ENCODE measurements around the gene SGMS1. TPM values are rescaled to one million over a fixed set of nuclear protein-coding genes. Genes with fewer than 3 reads are reported as not detected.
A peak's percentile ranks its signal among the peaks of the same experiment; 100 is the strongest.

SGMS1 gene
- total RNA-seq, 1 donor from 2014 or later, result 24.1 TPM

DNA sequence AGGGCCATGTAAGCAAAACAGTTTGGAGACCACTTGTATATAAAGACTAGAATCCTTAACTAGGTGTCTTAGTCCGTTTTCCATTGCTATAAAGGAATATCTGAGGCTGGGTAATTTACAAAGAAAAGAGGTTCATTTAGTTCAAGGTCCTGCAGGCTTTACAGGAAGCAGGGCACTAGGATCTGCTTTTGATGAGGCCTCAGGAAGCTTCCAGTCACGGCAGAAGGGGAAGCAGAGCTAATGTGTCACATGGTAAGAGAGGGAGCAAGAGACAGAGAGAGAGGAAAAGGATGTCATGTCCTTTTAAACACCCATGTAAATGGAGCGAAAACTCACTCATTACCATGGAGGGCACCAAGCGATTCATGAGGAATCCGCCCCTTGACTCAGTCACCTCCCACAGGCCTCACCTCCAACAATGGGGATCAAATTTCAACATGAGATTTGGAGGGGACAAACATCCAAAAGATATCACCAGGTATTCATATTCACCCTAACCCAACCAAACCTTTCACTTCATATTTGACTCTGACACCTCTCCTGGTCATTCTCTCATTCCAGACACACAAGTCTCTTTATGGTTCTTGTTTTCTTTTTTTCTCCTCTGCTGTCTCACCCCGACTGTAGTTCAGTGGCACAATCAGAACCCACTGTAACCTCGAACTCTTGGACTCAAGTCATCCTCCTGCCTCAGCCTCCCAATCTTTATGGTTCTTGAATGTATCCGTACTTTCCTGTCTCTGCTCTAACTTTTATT, 342.4 kb downstream of the SGMS1 start:
- H3K36me3 Mint-ChIP-seq (ENCODE audit: unreplicated experiment), result no peaks in the 10 kb centered on the region
- DNase-seq, result no peak
- H3K27me3 Mint-ChIP-seq (ENCODE audit: unreplicated experiment), result no peaks in the 10 kb centered on the region
- no peak overlapping the region for H3K4me3 Mint-ChIP-seq (ENCODE audit: unreplicated experiment)
- peaks cover 2% of the 10 kb centered on the region for H3K4me1 Mint-ChIP-seq (ENCODE audit: low read depth, unreplicated experiment)
- no peaks in the 10 kb centered on the region for H3K9me3 Mint-ChIP-seq (ENCODE audit: unreplicated experiment)
- TF ChIP-seq, protein P1, sequence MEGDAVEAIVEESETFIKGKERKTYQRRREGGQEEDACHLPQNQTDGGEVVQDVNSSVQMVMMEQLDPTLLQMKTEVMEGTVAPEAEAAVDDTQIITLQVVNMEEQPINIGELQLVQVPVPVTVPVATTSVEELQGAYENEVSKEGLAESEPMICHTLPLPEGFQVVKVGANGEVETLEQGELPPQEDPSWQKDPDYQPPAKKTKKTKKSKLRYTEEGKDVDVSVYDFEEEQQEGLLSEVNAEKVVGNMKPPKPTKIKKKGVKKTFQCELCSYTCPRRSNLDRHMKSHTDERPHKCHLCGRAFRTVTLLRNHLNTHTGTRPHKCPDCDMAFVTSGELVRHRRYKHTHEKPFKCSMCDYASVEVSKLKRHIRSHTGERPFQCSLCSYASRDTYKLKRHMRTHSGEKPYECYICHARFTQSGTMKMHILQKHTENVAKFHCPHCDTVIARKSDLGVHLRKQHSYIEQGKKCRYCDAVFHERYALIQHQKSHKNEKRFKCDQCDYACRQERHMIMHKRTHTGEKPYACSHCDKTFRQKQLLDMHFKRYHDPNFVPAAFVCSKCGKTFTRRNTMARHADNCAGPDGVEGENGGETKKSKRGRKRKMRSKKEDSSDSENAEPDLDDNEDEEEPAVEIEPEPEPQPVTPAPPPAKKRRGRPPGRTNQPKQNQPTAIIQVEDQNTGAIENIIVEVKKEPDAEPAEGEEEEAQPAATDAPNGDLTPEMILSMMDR (IDR thresholded peaks at IDR 0.05; ENCODE audit: partially characterized antibody, unreplicated experiment), result no peak
- no peak overlapping the region for H3K27ac Mint-ChIP-seq (ENCODE audit: unreplicated experiment)

DNA sequence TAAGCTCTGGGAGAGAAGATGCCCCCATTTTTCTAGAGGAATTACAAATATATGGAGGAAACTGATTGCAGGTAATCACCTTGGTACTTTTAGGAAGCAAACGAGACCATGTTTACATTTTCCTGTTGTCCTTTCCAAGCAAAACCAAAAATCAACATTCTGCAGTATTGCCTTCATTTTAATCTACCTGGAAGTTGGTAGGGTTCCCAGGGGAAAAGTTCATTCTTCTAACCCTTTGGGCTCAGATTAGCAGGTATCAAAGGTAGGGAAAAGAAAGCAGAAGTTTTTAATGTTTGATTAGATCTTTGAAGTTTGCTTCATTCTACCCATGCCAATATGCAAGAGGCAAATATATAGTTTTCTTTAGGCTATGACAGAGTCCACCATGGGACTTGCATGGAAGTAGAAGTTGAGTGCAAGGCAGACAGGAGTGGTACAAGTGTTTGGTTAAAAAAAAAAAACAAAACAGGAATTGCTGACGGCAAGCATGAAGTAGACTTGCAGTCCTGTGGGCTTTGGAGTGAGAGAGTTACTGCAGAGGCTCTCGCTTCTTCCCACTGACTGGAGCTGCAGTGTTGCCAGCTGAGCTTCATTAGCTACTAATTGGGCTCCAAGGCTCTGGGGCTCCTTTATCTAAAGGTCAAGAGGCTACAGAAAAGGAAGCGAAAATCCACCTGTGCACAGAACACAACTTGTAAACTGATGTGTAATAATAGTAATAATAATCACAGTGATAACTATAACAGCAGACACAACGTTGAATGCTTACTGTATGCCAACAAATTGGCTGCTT, 343.5 kb downstream of the SGMS1 start:
- no peak for DNase-seq
- H3K4me1 Mint-ChIP-seq (ENCODE audit: low read depth, unreplicated experiment), result peaks cover 2% of the 10 kb centered on the region
- no peak overlapping the region for H3K27ac Mint-ChIP-seq (ENCODE audit: unreplicated experiment)
- no peaks in the 10 kb centered on the region for H3K9me3 Mint-ChIP-seq (ENCODE audit: unreplicated experiment)
- H3K36me3 Mint-ChIP-seq (ENCODE audit: unreplicated experiment), result no peaks in the 10 kb centered on the region
- H3K27me3 Mint-ChIP-seq (ENCODE audit: unreplicated experiment), result no peaks in the 10 kb centered on the region
- H3K4me3 Mint-ChIP-seq (ENCODE audit: unreplicated experiment), result no peak overlapping the region
- TF ChIP-seq, protein P1 (IDR thresholded peaks at IDR 0.05; ENCODE audit: partially characterized antibody, unreplicated experiment), result no peak

DNA sequence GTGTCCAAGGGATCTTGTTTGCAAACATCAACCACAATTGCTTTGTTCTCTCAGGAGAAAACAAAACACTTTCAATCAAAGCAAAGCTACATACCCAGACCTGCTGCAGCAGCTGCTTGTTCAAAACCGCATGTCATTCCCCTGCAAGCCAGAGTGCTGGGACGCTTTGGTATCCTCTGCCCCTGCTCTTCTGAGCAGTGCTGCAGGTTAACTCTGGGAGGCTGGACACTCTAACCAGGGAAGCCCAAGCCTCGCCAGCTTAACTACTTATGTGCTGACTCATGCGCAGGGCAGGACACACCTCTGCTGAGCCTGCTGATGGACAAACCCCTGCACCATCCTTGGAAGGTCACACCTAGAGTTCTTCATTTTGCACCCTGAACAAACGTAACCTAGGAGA, 344.3 kb downstream of the SGMS1 start:
- DNase-seq, result no peak
- Mint-ChIP-seq H3K4me1 (ENCODE audit: low read depth, unreplicated experiment) (peaks cover 2% of the 10 kb centered on the region), H3K9me3 (ENCODE audit: unreplicated experiment) (no peaks in the 10 kb centered on the region), H3K27ac (ENCODE audit: unreplicated experiment) (no peak overlapping the region), H3K4me3 (ENCODE audit: unreplicated experiment) (no peak overlapping the region), H3K36me3 (ENCODE audit: unreplicated experiment) (no peaks in the 10 kb centered on the region), H3K27me3 (ENCODE audit: unreplicated experiment) (no peaks in the 10 kb centered on the region)
- TF ChIP-seq, protein P1 (IDR thresholded peaks at IDR 0.05; ENCODE audit: partially characterized antibody, unreplicated experiment), result no peak

DNA sequence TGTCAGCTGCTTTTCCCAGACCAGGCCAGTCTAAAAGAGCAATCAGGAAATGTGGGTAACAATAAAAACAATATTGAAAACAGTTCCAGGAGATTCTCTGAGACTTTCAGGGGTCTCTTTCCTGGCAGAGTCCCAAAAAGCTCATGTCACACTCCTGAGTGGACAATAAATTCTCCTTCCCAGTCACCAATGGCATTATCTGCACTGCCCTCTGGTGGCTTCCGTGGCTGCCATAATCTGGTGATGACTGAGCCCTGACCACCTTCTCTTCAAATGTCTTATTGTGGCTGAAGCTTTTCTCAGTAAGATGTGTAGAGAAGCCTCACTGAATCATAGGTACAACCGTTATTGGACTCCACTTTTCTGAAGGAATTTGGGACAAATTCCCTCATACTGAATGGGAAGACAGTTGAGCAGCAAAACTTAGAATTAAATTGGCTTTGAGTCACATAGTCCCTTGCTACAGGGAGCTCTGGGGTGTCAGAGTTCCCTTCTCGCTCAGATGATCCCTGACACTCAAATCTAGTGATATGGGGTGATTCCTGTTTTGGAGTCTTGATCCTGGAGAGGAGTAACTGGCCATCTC, 348.0 kb downstream of the SGMS1 start:
- Mint-ChIP-seq H3K9me3 (ENCODE audit: unreplicated experiment) (no peaks in the 10 kb centered on the region), H3K4me1 (ENCODE audit: low read depth, unreplicated experiment) (peaks cover 2% of the 10 kb centered on the region), H3K27ac (ENCODE audit: unreplicated experiment) (no peak overlapping the region), H3K36me3 (ENCODE audit: unreplicated experiment) (no peaks in the 10 kb centered on the region), H3K27me3 (ENCODE audit: unreplicated experiment) (no peaks in the 10 kb centered on the region), H3K4me3 (ENCODE audit: unreplicated experiment) (no peak overlapping the region)
- TF ChIP-seq, protein P1 (IDR thresholded peaks at IDR 0.05; ENCODE audit: partially characterized antibody, unreplicated experiment), result peak; percentile 45
- peak; percentile 64 for DNase-seq

All from glutamatergic neuron (in vitro differentiated cells).